Pancreas (tissue), 10 donors: ENCODE data around the gene TMPRSS11E. TPM values are rescaled to one million over a fixed set of nuclear protein-coding genes. Genes with fewer than 3 reads are reported as not detected.

Source experiments
- ATAC-seq, 4 donors: fragments of 200-7000 bp; cut with Tn5 transposase; one replicate each; pipeline versions ENCODE4 v1.8.0 to v1.9.1; 2020; ENCODE audit warnings: mild to moderate bottlenecking in 4 of 4, moderate library complexity in 4 of 4
- DNase-seq, 6 donors: peaks; one replicate each; pipeline ENCODE4 v3.0.0-alpha.2; 2020
- FAIRE-seq: peaks from 2 replicates; lab custom pipeline; 2012; peaks lifted over from hg19 to GRCh38; lab: Jason Lieb, UNC
- H3K27ac ChIP-seq, 4 donors: fragments of 200-600 bp; sonication (generic); 1 replicate in 3 of 4; 2 replicates in 1 of 4; pipeline versions ENCODE4 v1.5.0 to v1.8.0; 2020
- H3K27me3 ChIP-seq, 4 donors: fragments of 200-600 bp; one replicate each; pipeline ENCODE4 v1.8.0; 2021
- H3K36me3 ChIP-seq, 3 donors: fragments of 200-600 bp; sonication (generic) in 1 of 3; one replicate each; pipeline versions ENCODE4 v1.5.0 to v1.8.0; 2020 to 2021
- H3K4me1 ChIP-seq, 3 donors: fragments of 200-600 bp; one replicate each; pipeline ENCODE4 v1.8.0; 2021
- H3K4me3 ChIP-seq, 4 donors: fragments of 200-600 bp; sonication (generic) in 2 of 4; one replicate each; pipeline versions ENCODE4 v1.5.0 to v1.8.0; 2020 to 2021
- H3K9me3 ChIP-seq, 4 donors: fragments of 200-600 bp; one replicate each; pipeline ENCODE4 v1.8.0; 2021
- WGBS, 2 donors: extraction: QIAGEN DNeasy Blood & Tissue Kit; methylation state at CpG; one replicate each; pipeline ENCODE4 v1.1.7; 2013; 5-methylcytosine and 5-hydroxymethylcytosine counted together
- intact Hi-C, 3 donors: fragments of 100-400 bp; cut with DNase I; formaldehyde crosslinking; loops; one replicate each; pipeline versions ENCODE4 v1.11.1 to v1.14.2; 2022
- polyA plus RNA-seq, 2 donors: library from polyadenylated mRNA; stranded (reverse); fragments of 200-250 nt; gene quantifications; one replicate each; pipeline ENCODE4 v1.2.3, GENCODE V29; 2013
- total RNA-seq, 6 donors: library from RNA; stranded (reverse); fragmentation: NEBNext Ultra II Directional in 4 of 6; extraction: Animal tissue kit (Norgen Biotek cat#: 25700) in 4 of 6; gene quantifications; one replicate each; pipeline versions ENCODE4 v1.2.1 to v1.2.4, GENCODE V29; 2021 to 2023
- TF ChIP-seq, protein P1 (sequence below), 4 donors: fragments of 200-600 bp; sonication (generic) in 3 of 4; IDR thresholded peaks; one replicate each; pipeline versions ENCODE4 v1.5.0 to v1.8.0; 2021; ENCODE audit warnings: antibody characterized with exemption in 4 of 4
- donor health status: healthy with polysubstance abuse.
- donor health status: DM: no; HTN: no; CAD: no; lungs with moderate emphysema.
- donor health status: DM: no; HTN: no; CAD: no.
- donor health status: control.
- donor health status: control.
- donor health status: Bipolar disorder and iron deficiency.
- donor health status: DM: yes; HTN: yes; CAD: no.
- donor health status: DM: no; HTN: no; CAD: no.
- donor health status: DM: no; HTN: no; CAD: no.
- donor health status: DM: yes; HTN: yes; CAD: no.

Gene TMPRSS11E
- total and polyA plus RNA-seq, 8 donors, result 0.20 to 1.0 (median 0.64) TPM; not detected in 2

DNA sequence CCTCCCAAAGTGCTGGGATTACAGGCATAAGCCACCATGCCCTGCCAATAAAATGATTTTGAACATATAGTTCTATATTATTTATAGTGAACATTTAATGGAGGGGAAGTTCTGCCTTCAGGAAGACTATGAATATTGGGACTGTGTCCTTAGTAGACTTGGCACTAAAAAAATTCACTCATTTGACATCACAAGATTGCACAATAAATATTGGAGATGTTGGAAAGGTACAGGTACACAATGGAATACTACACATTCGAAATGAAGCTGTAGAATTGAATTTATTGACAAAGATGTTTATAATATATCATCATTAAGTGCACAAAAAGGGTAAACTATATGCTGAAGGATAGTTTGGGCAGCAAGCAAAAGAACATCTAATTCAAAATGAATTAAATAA is 13.0 kb upstream of the TMPRSS11E start:
- Histone ChIP-seq H3K36me3 (no peaks in the 10 kb centered on the region), H3K9me3 (no peaks in the 10 kb centered on the region), H3K27me3 (no peaks in the 10 kb centered on the region), H3K27ac (no peak overlapping the region), H3K4me3 (no peak overlapping the region), H3K4me1 (no peaks in the 10 kb centered on the region)
- TF ChIP-seq, protein P1, sequence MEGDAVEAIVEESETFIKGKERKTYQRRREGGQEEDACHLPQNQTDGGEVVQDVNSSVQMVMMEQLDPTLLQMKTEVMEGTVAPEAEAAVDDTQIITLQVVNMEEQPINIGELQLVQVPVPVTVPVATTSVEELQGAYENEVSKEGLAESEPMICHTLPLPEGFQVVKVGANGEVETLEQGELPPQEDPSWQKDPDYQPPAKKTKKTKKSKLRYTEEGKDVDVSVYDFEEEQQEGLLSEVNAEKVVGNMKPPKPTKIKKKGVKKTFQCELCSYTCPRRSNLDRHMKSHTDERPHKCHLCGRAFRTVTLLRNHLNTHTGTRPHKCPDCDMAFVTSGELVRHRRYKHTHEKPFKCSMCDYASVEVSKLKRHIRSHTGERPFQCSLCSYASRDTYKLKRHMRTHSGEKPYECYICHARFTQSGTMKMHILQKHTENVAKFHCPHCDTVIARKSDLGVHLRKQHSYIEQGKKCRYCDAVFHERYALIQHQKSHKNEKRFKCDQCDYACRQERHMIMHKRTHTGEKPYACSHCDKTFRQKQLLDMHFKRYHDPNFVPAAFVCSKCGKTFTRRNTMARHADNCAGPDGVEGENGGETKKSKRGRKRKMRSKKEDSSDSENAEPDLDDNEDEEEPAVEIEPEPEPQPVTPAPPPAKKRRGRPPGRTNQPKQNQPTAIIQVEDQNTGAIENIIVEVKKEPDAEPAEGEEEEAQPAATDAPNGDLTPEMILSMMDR (IDR thresholded peaks at IDR 0.05), result no peak
- ATAC-seq (no peak), FAIRE-seq (no peak), DNase-seq (no peak)
- 68 to 83% methylated on average over 1 of the region's 1 CpG for WGBS, 2 donors
- intact Hi-C loops, result no loop called here

DNA sequence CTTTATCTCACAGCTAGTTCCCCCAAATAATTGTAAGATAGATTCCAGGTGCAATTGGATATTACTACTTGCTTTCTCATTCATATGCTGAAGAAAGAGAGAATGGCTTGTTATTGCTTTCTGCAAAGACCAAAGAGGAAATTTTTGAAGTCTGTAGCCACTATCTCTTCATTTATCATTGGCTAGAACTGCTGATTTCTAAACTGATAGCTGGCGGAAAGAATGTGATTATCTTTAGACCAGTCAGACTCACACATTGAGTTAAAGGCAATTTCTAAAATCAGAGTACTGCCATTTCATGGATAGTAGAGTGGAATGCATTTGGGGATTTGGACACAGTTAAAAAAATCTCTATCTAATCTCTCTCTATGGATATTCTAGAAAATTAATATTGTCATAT is 12.4 kb upstream of the TMPRSS11E start:
- intact Hi-C loops, result no loop called here
- WGBS, 2 donors, result 42 to 44% methylated on average over 1 of the region's 1 CpG

DNA sequence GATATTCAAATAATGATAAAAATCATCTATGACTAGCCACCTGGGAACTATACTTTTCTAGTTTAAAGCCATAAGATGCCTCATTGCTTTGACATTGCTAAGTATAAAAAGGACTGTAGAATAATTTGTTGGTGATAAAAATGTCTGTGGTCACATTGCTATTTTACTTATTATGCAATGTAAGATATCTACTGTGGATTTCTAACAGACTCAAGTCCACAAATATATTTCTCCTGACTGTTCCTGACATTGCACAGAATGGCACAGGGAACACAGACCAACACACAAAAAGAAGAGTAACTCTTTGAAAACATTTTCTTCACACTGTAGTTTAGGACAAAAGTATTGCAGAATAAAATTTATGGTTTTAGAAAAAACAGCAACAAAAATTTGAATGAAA is 2.2 kb upstream of the TMPRSS11E start:
- H3K4me1 ChIP-seq, result no peaks in the 10 kb centered on the region
- H3K27ac ChIP-seq, result no peak overlapping the region
- intact Hi-C loops, result no loop called here
- DNase-seq (no peak), ATAC-seq (no peak), FAIRE-seq (no peak)
- no peaks in the 10 kb centered on the region for H3K27me3 ChIP-seq
- H3K4me3 ChIP-seq, result no peak overlapping the region
- H3K9me3 ChIP-seq, result no peaks in the 10 kb centered on the region
- TF ChIP-seq, protein P1 (IDR thresholded peaks at IDR 0.05), result no peak
- H3K36me3 ChIP-seq, result no peaks in the 10 kb centered on the region

More for the DNA sequence above, 12.4 kb upstream of the TMPRSS11E start:
- H3K27me3 ChIP-seq, result no peaks in the 10 kb centered on the region
- TF ChIP-seq, protein P1 (IDR thresholded peaks at IDR 0.05), result no peak
- no peak for DNase-seq
- H3K36me3 ChIP-seq, result no peaks in the 10 kb centered on the region
- no peak for FAIRE-seq
- H3K4me1 ChIP-seq, result no peaks in the 10 kb centered on the region
- no peak for ATAC-seq
- H3K4me3 ChIP-seq, result no peak overlapping the region
- no peak overlapping the region for H3K27ac ChIP-seq
- H3K9me3 ChIP-seq, result no peaks in the 10 kb centered on the region

DNA sequence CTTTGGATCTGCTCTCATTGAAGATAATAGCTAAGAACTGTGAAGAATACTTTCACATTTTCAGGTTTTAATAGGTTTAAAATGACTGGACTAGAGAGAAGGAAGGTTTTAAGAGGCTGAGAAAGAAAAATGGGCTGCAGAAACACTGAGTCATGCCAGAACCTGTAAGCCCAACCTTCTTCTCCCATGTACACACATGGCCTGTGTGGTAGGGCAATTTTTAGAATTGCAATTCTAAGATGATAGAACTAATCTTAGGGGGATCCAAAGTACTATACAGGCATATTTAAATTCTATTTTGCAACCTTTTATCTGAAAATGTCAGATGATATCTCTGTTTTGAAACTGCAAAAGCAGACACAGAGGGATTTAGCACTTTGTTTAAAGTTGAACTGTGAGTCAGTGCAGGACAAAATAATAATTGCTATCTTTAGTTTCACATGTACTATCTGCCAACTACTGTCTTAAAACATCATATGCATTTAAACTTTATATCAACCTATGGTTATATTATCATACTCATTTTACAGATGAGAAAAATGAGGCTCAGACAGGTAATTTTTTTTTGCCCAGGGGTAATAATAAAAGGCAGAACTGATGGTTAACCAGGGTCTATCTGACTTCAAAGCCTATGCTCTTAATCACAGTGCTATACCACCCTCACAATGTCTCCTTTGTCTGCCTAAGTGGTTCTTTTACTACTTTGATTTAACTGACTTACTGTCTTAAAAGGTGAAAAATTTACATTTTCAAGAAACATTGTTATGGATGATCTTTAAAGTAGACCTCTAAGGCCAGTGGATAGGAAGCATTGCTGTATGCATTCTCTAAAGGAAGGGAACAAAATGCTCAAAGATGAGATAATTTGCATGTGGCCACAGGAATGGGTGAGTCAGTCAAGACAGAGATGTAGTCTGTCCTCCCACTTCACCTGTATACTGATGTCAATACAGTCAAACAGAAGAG is 4.3 kb downstream of the TMPRSS11E start:
- Histone ChIP-seq H3K9me3 (no peaks in the 10 kb centered on the region), H3K27me3 (no peaks in the 10 kb centered on the region), H3K4me3 (no peak overlapping the region), H3K27ac (no peak overlapping the region), H3K36me3 (no peaks in the 10 kb centered on the region), H3K4me1 (no peaks in the 10 kb centered on the region)
- ATAC-seq (no peak), DNase-seq (no peak), FAIRE-seq (no peak)
- TF ChIP-seq, protein P1 (IDR thresholded peaks at IDR 0.05), result no peak
- intact Hi-C loops, result no loop called here

DNA sequence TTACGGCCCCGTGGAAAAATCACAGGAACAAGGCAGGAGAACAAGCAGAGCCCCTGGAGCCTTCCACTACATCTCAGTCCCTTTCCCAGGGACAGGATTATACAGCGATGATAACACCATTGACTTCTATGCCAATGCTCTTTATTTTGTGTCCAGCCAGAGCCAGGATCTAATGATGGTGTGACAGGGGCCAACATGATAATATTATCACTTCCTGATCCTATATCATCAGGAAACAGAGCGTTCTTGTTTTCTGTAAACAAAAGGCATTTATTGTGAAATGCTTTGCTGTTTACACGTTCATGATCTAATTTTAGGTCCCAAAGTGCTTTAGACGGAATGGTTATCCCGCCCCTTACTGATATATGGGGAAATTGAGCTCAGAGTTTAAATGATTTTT is 12.8 kb downstream of the TMPRSS11E start:
- DNase-seq (no peak), FAIRE-seq (no peak), ATAC-seq (no peak)
- intact Hi-C loops, result no loop called here
- TF ChIP-seq, protein P1 (IDR thresholded peaks at IDR 0.05), result no peak
- Histone ChIP-seq H3K4me1 (no peaks in the 10 kb centered on the region), H3K36me3 (no peaks in the 10 kb centered on the region), H3K4me3 (no peak overlapping the region), H3K27ac (no peak overlapping the region), H3K9me3 (no peaks in the 10 kb centered on the region), H3K27me3 (no peaks in the 10 kb centered on the region)
- WGBS, 2 donors, result 55 to 65% methylated on average over 7 of the region's 7 CpGs
